Fibroblast of skin of scalp (primary cell): ENCODE data around the gene SPIRE1.
"Not testable (repeated sequence)": the region's sequence is repeated elsewhere in the genome, so short reads cannot be mapped to it uniquely, and the experiment has no call there.

Experiments used
- DNase-seq: peaks from one replicate; pipeline ENCODE4 v3.0.0-alpha.2; 2013

The SPIRE1 gene

DNA sequence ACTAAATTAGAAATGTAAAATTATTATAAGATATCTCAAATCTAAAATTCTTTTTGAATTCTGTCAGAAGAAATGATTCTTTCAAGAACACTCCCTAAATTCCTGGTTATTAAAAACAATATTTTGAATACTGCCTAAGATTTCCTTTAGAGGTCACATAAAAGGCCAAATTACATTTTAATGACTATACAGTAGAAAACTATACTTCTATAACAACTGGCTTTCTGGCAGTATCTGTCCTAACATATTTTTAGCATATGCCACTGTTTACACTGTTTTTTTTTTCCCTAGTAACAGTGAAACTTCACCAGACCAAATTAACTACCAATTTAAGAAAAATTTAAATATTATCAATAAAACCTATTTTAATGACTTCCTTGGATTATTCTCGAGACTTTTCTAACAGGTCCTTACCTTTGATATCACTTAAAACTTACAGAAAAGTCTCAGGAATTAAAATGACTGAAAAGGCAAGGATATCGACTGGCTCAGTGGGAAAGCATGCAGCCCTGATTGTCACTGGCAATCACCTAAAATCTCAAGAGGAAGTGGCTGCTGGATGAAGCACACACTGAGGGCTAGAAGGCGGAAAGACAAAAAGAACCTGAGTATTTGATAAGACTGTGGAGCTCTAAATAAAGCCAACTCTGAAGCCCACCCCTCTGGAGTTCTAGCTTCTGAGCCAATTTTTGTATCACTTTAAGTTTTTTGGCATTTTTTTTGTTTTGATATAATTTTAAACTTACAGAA, 59.6 kb downstream of the SPIRE1 start:
- peak; percentile 64 for DNase-seq

DNA sequence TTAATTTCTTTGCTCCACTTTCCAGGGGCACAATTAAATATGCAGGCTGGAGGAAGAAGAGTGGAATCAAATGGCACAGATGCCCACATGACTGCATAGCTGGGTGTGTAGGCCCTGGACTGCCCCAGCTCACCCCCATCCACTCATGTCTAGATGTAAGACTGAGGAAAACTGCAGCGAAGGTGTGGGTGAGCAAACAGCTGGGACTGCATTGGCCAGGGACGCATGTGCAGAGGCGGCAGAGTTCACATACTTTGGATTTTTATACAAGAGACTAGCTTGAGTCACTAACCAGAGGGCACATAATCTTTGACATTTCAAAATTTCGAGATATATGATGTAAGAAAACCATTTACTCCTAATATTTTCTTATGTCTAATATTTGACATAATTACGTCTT, 60.1 kb downstream of the SPIRE1 start:
- DNase-seq = peak; percentile 90

DNA sequence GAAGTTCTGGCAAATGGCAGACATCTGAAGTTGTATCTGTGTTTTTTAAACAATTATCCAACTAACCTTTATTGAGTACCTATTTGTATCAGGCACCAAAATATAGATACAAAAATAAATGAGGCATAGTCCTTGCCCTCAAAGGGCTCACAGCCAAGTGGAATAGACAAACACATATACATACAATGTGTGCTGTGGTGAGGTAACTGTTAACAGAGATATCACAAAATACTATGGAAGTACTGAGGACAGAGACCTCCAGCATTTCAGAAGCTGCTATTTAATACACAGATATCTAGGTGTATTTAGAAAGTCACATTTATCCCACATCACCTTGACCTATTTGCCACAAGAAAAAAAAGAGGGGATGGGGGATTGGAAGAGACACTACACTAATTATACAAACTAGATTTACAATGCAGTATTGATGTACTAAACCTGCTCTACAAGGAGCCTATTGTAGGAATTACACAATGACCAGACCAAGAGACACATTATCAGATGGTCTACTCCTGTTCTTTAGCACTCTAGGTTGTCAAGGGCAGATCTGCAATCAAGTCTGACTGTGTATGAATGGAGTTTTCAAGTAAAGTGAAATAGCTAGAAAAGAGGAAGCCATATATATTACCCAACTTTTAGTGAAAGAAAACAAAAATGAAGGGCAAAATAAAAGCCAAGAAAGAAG, 62.2 kb downstream of the SPIRE1 start:
- no peak for DNase-seq

DNA sequence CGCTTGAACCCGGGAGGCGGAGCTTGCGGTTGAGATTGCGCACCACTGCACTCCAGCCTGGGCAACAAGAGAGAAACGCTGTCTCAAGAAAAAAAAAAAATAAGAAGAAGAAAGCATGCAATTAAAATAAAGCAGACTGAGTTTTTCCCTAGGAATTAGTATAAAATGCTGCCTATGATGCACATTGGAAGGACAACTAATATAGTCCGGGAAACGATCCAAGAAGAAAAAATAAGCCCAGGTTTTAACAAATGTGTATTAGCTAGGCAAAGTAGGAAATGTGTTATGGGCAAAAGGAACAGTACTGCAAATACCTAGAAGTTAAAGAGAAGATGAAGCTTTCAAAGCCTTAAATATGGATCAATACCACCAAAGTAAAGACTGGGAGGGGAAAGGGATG, 64.0 kb downstream of the SPIRE1 start:
- DNase-seq = peak; percentile 17

DNA sequence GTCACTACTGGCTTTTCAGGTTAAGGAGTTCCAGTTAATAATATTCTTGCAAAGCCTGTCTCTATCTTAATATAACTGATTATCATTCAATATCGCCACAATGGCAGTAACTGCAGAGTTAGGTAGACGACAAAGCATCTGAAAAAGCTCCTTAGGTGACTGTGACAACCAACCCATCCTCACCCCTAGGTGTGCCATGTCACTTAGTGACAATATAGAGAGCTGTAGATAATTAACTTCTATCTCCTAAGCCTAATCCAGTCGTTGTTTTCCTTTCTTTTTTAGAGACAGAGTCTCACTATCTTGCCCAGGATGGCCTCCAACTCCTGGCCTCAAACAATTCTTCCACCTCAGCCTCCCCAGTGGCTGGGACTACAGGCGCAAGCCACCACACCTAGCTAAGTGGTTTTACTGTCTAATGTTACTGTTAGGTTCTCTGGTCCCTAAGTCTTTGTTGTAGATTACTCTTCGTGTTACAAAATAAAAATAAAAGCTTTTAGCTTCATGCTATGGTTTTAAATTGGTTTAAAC, 65.2 kb downstream of the SPIRE1 start:
- no peak for DNase-seq

DNA sequence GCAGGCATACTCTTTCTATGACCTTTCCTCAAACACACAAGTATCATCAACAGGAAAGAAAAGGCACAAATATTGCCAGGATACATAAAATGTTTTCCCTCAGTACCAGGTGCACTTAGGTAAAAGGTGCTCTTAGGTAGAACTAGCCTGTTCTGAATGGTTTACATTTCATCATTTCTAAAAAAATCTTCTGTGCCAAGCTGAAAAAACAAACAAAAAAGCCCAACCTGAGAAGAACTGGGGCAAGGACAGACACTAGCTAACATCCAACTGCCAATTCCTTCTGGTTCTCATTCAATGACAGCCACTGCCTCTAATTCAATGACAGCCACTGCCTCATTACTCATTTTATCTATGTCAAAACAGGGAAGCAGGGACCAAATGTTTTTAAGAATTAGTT, 68.5 kb downstream of the SPIRE1 start:
- DNase-seq = no peak

DNA sequence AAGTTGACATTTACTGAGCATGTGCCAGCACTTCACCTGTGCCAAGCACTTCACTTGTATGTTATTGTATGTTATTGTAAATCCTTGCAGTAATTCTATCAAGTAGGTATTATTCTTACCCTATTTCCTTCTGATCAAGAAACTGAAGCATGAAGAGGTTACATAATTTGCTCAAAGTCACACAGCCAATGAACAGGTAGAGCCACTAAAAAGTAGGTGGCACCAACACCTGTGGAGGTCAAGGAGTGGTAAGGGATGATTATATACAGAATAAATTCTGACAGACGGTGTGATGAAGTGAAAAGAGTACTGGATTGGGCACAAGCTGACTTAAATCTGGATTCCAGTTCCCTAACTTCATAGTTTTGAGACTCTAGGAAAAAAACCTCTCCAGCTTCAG, 71.0 kb downstream of the SPIRE1 start:
- DNase-seq = no peak

DNA sequence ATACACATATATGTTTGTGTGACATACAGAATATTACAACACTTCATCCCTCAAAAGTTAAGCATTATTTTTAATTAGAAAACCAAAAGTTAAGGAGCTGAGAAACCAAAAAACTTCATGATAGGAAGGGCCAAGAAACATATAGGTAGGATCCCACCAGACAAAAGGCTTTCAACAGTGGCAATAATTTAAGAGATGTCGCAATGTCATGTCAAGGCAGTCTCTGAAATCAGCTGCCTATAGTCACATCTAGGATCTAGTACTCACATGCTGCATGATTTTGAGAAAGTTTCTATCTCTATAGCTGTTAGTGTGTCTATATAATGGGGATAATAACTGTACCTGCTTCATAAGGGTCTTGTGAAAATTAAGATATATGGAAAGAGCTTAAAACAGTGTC, 72.7 kb downstream of the SPIRE1 start:
- DNase-seq = no peak

DNA sequence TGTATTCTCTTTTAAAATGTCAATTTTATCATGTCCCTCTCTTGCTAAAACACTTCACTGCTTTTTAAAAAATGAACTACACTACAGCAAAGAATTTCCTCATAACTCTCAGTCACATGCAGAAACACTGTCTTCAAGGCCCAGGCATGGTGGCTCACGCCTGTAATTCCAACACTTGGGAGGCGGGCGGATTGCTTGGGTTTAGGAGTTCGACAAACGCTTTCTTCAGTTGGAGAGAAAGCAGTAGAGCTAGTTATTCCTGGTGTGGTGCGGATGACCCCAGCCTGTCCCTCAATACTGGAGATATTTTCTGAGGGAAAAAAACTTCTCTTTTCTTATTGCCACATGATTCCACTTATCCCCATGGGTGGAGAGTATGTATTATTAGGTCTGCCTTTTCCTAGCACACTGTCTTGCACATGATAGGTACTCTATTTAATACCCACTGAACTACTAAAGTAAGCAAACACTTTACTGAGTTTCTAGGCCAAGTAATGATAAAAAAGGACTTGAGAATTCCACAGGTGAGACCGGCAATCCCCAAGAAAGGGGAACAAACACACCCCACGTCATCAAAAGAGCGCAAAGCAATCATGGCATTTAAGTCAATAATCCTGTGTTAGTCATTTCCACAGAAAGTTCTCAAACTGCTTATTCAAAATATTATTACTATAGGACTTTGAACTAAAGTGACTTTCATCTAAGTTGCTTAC, 77.1 kb downstream of the SPIRE1 start:
- no peak for DNase-seq

DNA sequence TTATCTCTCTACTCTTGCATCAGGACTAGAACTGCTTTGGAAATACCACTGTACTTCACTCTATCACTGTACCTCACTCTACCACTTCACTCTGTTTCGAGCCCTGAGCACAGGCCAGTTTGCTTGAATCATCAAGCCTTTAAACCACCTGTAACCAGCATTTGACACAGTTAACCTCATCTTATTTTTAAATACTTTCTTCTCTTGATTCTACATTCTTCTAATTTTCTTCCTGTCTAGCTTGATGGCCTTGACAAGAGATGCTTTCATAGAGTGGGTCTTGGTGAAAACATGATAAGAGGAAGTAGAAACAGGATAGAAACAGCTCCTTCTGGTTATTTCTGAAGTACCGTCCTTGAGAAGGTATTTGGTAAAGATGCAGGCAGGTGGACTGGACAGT, 78.1 kb downstream of the SPIRE1 start:
- DNase-seq = no peak

DNA sequence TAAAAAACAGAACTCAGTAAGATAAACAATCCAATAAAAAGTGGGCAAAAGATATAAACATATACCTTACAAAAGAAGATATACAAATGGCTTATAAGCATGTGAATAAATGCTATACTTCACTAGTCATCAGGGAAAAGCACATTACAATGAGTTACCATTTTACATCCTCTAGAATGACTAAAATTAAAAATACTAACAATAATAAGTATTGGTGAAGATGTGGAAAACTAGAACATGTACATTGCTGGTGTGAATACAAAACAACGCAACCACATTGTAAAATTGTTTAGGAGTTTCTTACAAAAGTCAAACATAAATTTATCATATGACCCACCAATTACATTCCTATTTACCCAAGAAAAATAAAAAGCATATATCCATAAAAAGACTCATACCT, 80.1 kb downstream of the SPIRE1 start:
- no peak for DNase-seq

DNA sequence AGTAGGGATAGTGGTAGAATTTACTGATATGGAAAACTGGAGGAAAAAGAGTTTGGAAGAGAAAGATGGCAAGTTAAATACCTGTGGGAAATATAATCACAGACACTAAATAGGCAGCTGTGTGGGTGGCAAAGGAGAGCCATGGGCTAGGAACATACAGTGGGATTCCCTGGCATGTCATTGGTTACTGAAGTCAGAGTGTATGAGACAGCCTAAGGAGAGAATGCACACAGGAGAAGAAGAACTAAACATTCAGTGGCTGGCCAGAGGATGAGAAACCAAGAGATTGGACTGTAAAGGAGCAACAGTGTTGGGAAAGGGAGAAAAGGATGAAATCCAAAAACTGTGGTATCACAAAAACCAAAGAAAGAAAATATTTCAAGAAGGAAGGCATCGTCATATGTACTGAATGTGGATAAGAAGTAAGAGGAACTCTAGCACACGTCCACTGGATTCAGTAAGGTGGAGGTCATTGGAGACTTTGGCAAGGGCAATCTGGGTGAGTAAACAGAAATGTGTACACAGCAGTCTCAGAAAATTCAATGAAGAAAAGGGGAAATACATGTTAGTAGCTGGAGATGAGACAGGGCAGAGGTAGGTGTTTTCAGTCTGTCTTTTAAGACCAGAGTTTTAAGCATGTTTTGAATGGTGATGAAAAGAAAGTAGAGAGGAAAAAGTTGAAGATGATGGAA, 83.3 kb downstream of the SPIRE1 start:
- DNase-seq = no peak

DNA sequence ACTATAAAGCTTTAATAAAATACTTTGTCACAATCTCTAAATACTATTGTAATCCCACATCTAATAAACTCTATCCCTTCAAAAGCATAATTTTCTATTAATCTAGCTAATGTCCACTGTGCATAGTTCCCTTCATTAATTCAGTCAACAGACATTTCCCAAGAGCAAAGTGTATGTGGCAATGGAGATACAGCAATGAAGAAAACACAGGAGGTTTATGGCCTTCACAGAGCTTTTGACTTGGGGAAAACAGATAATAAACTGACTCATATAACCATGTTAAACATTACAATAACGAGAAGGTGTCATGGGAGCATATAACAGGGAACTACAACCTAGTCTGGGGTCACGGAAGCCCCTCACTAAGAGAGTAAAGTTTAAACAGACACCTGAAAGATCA, 86.3 kb downstream of the SPIRE1 start:
- DNase-seq = no peak

DNA sequence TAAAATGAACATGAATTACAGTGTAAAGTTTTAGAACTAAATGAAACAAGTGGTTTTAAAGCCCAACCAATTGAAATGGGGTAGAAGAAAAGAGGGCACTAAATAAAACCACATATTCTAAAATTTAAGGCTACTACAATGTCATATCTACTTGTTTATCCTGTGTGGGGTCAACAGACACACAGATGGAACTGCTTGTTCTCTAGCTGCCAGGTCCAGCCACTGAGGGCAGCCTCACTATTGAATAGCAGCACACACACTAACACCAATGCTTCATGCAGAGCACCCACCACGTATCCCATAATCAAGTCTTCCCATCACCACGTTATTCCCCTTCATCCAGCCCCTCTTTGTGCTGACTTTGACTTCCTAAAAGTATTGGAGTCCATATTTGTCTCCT, 88.1 kb downstream of the SPIRE1 start:
- no peak for DNase-seq

DNA sequence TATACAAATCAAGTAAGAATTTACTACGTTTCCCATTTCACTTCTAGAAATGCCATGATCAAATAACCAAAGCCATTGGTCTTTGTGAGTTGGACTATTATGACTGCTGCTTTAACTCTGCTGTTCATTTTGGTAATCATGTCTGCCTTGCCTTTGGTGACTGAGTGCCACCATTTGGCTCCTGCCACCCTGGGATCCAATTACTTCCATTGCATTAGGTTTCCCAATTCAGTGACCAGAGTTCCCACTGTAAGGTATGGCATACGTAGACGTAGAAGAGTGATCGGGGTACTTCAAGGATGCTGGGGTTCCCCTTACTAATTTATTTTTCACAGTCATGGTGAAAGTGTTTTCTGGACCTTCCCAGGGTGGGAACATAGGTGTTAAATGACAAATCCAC, 90.1 kb downstream of the SPIRE1 start:
- no peak for DNase-seq

DNA sequence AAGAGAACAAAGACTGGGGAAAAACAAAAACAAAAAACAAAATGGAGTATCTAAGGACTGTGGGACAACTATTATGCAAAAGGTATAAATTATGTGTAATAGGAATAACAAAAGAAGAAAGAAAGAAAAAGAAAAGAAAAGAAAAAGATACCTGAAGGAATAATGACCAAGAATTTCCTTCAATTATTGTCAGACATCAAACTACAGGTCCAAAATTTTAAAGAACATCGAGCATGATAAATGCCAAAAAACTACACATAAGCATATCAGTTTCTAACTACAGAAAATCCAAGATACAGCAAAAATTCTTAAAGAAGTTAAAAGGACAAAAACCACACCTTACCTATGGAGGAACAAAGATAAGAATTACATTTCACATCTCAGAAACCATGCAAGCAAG, 93.0 kb downstream of the SPIRE1 start:
- DNase-seq = no peak

DNA sequence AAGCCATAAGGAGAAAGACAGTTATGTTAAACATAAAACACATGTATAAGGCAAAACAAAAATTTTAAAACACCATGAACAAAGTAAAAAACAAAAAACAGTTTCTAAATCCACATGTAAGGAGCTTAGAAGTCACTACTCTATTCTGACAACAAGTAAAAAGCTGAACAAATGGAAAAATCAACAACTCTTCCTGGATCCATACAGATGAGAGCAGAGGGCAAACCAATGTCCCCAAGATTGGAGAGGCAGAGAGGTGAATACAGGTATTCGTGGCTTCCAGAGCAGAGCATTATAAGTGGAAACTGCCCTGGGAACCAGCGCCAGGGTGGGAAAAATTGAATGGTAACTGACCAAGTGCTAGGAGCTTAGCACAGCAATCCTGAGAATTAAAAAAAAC, 93.5 kb downstream of the SPIRE1 start:
- DNase-seq = no peak

DNA sequence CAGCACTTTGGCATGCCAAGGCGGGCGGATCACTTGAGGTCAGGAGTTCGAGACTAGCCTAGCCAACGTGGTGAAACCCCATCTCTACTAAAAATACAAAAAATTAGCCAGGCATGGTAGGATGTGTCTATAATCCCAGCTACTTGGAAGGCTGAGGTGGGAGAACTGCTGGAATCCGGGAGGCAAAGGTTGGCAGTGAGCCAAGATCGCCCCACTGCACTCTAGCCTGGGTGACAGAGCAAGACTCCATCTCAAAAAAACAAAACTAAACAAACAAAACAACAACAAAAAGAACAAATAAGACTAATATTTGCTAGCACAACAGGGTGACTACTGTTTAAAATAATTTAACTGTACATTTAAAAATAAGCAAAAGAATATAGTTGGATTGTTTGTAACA, 97.3 kb downstream of the SPIRE1 start:
- DNase-seq = not testable (repeated sequence)

DNA sequence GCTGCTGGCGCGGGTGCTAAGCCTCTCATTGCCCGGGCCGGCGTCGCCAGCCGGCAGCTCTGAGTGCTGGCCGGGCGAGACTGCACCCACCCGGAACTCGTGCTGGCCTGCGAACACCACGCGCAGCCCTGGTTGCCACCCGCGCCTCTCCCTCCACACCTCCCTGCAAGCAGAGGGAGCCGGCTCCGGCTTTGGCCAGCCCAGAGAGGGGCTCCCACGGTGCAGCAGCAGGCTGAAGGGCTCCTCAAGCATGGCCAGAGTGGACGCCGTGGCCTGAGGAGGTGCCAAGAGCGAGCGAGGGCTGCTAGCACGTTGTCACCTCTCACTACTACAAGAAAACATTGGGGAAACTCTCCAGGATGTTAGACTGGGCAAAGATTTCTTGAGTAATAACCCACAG, 98.6 kb downstream of the SPIRE1 start:
- DNase-seq = no peak

DNA sequence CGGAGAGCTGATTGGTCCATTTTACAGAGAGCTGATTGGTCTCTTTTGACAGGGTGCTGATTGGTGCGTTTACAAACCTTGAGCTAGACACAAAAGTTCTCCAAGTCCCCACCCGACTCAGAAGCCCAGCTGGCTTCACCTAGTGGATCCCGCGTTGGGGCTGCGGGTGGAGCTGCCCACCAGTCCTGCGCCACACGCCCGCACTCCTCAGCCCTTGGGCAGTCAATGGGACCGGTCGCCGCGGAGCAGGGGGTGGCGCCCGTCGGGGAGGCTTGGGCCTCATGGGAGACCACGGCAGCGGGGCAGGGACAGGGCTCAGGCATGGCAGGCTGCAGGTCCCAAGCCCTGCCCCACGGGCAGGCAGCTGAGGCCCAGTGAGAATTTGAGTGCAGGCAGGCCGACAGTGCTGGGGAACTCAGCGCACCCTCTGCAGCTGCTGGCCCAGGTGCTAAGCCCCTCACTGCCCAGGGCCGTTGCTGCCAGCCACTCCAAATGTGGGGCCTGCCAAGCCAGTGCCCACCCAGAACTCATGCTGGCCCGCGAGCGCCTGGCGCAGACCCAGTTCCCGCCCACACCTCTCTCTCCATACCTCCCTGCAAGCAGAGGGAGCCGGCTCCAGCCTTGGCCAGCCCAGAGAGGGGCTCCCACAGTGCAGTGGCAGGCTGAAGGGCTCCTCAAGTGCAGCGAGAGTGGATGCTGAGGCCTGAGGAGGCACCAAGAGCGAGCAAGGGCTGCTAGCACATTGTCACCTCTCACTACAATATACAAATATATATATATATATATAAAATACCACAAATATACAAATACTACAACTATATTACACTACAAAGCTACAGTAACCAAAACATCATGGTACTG, 100.7 kb downstream of the SPIRE1 start:
- no peak for DNase-seq

DNA sequence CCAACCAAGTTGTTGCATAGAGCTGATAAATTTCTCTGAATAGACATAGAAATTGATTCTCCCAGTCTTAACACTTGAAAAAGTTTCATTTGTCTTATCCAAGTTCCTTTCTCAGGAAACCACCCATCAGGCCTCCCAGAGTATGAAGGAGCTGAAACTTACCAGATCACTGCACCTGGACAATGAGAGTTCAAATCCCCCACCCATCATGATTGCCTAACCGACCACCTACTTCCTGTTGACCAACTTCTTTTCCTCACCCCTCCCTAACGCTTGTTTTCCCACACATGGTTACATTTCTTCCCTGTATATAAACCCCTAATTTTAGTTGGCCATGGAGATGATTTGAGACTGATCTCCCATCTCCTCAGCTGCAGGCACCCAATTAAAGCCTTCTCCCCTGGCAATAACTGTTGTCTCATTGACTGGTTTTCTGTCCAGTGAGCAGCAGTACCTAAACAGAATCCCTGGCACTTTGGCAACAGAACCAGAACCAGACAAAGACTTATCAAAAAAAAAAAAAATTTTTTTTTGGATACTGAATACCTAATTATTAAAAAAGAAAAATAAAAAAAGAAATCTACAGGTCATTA, 103.0 kb downstream of the SPIRE1 start:
- DNase-seq = no peak

DNA sequence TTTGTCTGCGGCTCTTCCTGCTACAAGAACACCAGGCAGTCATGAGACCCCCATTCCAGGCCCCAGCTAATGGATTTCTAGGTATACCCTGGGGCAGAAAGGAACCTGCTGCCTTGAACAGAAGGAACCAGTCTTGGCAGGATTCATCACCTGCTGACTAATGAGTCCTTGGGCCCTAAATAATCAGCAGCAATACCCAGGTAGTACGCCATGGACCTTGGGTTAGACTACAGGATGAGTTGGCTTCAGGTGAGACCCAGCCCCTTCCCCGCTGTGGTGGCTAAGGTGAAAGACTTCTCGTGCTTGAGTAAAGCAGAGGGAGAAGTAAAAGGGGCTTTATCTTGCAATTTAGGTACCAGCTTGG, 105.0 kb downstream of the SPIRE1 start:
- DNase-seq = no peak
